Smooth muscle cell (in vitro differentiated cells): ENCODE data around the gene LDAH. TPM values are rescaled to one million over a fixed set of nuclear protein-coding genes. Genes with fewer than 3 reads are reported as not detected.

Source experiments
- DNase-seq: peaks from one replicate; lab custom pipeline; 2025; ENCODE audit not compliant: unreplicated experiment; lab: John Stamatoyannopoulos, UW
- H2AFZ ChIP-seq: fragments of 200-600 bp; sonication (generic); 2 replicates; pipeline ENCODE4 v1.6.0; 2016; ENCODE audit warnings: antibody characterized with exemption, low read depth, mild to moderate bottlenecking
- H3F3A ChIP-seq: fragments of 200-600 bp; sonication (generic); 2 replicates; pipeline ENCODE4 v1.6.0; 2017; ENCODE audit warnings: antibody characterized with exemption, low read depth
- H3K27ac ChIP-seq: fragments of 200-600 bp; sonication (generic); 2 replicates; pipeline ENCODE4 v1.5.1; 2016; ENCODE audit warnings: low read depth, mild to moderate bottlenecking
- H3K27me3 ChIP-seq: fragments of 200-600 bp; sonication (generic); 2 replicates; pipeline ENCODE4 v1.6.1; 2016; ENCODE audit warnings: low read depth, mild to moderate bottlenecking
- H3K36me3 ChIP-seq: fragments of 200-600 bp; sonication (generic); 2 replicates; pipeline ENCODE4 v1.5.1; 2016; ENCODE audit warnings: low read depth
- H3K4me1 ChIP-seq: fragments of 200-600 bp; sonication (generic); 2 replicates; pipeline ENCODE4 v1.5.1; 2016; ENCODE audit warnings: low read depth
- H3K4me2 ChIP-seq: fragments of 200-600 bp; sonication (generic); 2 replicates; pipeline ENCODE4 v1.6.0; 2016; ENCODE audit warnings: mild to moderate bottlenecking
- H3K4me3 ChIP-seq: fragments of 200-600 bp; sonication (generic); 2 replicates; pipeline ENCODE4 v1.5.1; 2016; ENCODE audit warnings: mild to moderate bottlenecking
- H3K79me2 ChIP-seq: fragments of 200-600 bp; sonication (generic); 2 replicates; pipeline ENCODE4 v1.6.0; 2016; ENCODE audit warnings: low read depth, mild to moderate bottlenecking
- H3K9ac ChIP-seq: fragments of 200-600 bp; sonication (generic); 2 replicates; pipeline ENCODE4 v1.6.0; 2016; ENCODE audit warnings: low read depth
- H3K9me3 ChIP-seq: fragments of 200-600 bp; sonication (generic); replicated peaks from 2 replicates; pipeline ENCODE4 v1.5.1; 2016; ENCODE audit warnings: low read depth
- H4K20me1 ChIP-seq: fragments of 200-600 bp; sonication (generic); 2 replicates; pipeline ENCODE4 v1.6.0; 2016; ENCODE audit warnings: low read depth
- CTCF ChIP-seq: fragments of 200-600 bp; sonication (generic); IDR thresholded peaks from 2 replicates; pipeline ENCODE4 v1.5.1; 2017; ENCODE audit warnings: borderline replicate concordance, mild to moderate bottlenecking, antibody characterized with exemption; ENCODE audit not compliant: insufficient read depth, poor library complexity, severe bottlenecking
- WGBS: methylation state at CpG from one replicate; pipeline ENCODE4 v1.1.7; 2016; ENCODE audit warnings: low lambda C conversion rate; 5-methylcytosine and 5-hydroxymethylcytosine counted together
- polyA plus RNA-seq: library from polyadenylated mRNA; unstranded; fragments of >200 nt; fragmentation: Nextera tagmentation; extraction: Ambion mirVana; gene quantifications from 2 replicates; pipeline ENCODE4 v1.2.1, GENCODE V29; 2016
- total RNA-seq: library from RNA; depleted of rRNA; stranded (reverse); fragments of >200 nt; gene quantifications from 2 replicates; pipeline ENCODE4 v1.2.3, GENCODE V29; 2014

The LDAH gene
- total and polyA plus RNA-seq, 2 experiments from 2014 or later = 14.9 to 15.7 TPM

- H3K27ac ChIP-seq = no peak overlapping the region
- H4K20me1 ChIP-seq = no peaks in the 10 kb centered on the region
- no peaks in the 10 kb centered on the region for H3K27me3 ChIP-seq
- H3K4me1 ChIP-seq = no peaks in the 10 kb centered on the region
- H3K79me2 ChIP-seq = no peaks in the 10 kb centered on the region
- no peak overlapping the region for H3K4me2 ChIP-seq
- H3K4me3 ChIP-seq = no peak overlapping the region
- no peak for TF ChIP-seq CTCF
- H2AFZ ChIP-seq = no peak overlapping the region
- DNase-seq = no peak
- H3K36me3 ChIP-seq = no peaks in the 10 kb centered on the region
- no peaks in the 10 kb centered on the region for H3F3A ChIP-seq
- 100% methylated on average over 1 of the region's 1 CpG for WGBS
- no peak overlapping the region for H3K9ac ChIP-seq
- no peaks in the 10 kb centered on the region for H3K9me3 ChIP-seq
Measured at GRCh38 chr2:20757405-20758090, 65.4 kb downstream of the LDAH start.

- Histone ChIP-seq H3K4me2 (no peak overlapping the region), H3K9me3 (no peaks in the 10 kb centered on the region), H3K27ac (no peak overlapping the region), H3K4me3 (no peak overlapping the region), H3K79me2 (no peaks in the 10 kb centered on the region), H3K9ac (no peak overlapping the region), H3F3A (no peaks in the 10 kb centered on the region), H3K4me1 (no peaks in the 10 kb centered on the region), H2AFZ (no peak overlapping the region), H4K20me1 (no peaks in the 10 kb centered on the region), H3K27me3 (no peaks in the 10 kb centered on the region), H3K36me3 (no peaks in the 10 kb centered on the region)
- no peak for TF ChIP-seq CTCF
- DNase-seq = no peak
Measured at GRCh38 chr2:20755132-20755800, 67.6 kb downstream of the LDAH start.

- no peak overlapping the region for H3K9ac ChIP-seq
- no peak overlapping the region for H3K27ac ChIP-seq
- no peaks in the 10 kb centered on the region for H3K4me1 ChIP-seq
- no peak overlapping the region for H3K4me3 ChIP-seq
- H3K9me3 ChIP-seq = no peaks in the 10 kb centered on the region
- no peak overlapping the region for H3K4me2 ChIP-seq
- WGBS = 97% methylated on average over 3 of the region's 3 CpGs
- no peak for TF ChIP-seq CTCF
- no peaks in the 10 kb centered on the region for H4K20me1 ChIP-seq
- no peak overlapping the region for H2AFZ ChIP-seq
- H3K27me3 ChIP-seq = no peaks in the 10 kb centered on the region
- no peaks in the 10 kb centered on the region for H3K79me2 ChIP-seq
- H3F3A ChIP-seq = no peaks in the 10 kb centered on the region
- H3K36me3 ChIP-seq = no peaks in the 10 kb centered on the region
- DNase-seq = no peak
Measured at GRCh38 chr2:20752293-20752692, 70.6 kb downstream of the LDAH start.

- no peak overlapping the region for H3K4me3 ChIP-seq
- H3K27me3 ChIP-seq = no peaks in the 10 kb centered on the region
- no peaks in the 10 kb centered on the region for H3K9me3 ChIP-seq
- H4K20me1 ChIP-seq = peaks cover 12% of the 10 kb centered on the region
- no peak overlapping the region for H2AFZ ChIP-seq
- no peak overlapping the region for H3K27ac ChIP-seq
- H3K9ac ChIP-seq = no peak overlapping the region
- H3F3A ChIP-seq = no peaks in the 10 kb centered on the region
- no peak for TF ChIP-seq CTCF
- no peaks in the 10 kb centered on the region for H3K36me3 ChIP-seq
- H3K4me2 ChIP-seq = no peak overlapping the region
- H3K79me2 ChIP-seq = no peaks in the 10 kb centered on the region
- no peak for DNase-seq
- no peaks in the 10 kb centered on the region for H3K4me1 ChIP-seq
- 34% methylated on average over 1 of the region's 1 CpG for WGBS
Measured at GRCh38 chr2:20747317-20747716, 75.6 kb downstream of the LDAH start.
